H9 (cell line): ENCODE data around the gene ACADS. TPM values are rescaled to one million over a fixed set of nuclear protein-coding genes. Genes with fewer than 3 reads are reported as not detected.

Experiments
- DNase-seq: peaks from one replicate; pipeline ENCODE4 v3.0.0-alpha.2; 2017
- H2AFZ ChIP-seq: one replicate; pipeline ENCODE4 v1.6.1; 2013; ENCODE audit warnings: mild to moderate bottlenecking, low read length, control low read depth, moderate library complexity
- H2AK5ac ChIP-seq: 2 replicates; pipeline ENCODE4 v1.6.1; 2013; ENCODE audit warnings: low read length, control low read depth, mixed read lengths; ENCODE audit not compliant: insufficient read length
- H2BK120ac ChIP-seq: one replicate; pipeline ENCODE4 v1.6.1; 2013; ENCODE audit warnings: low read depth, mild to moderate bottlenecking, low read length, control low read depth, inconsistent platforms; ENCODE audit not compliant: poor library complexity, severe bottlenecking
- H2BK12ac ChIP-seq: 2 replicates; pipeline ENCODE4 v1.6.1; 2013; ENCODE audit warnings: low read length, control low read depth, mixed read lengths, low read depth; ENCODE audit not compliant: insufficient read length
- H2BK15ac ChIP-seq: 2 replicates; pipeline ENCODE4 v1.6.1; 2013; ENCODE audit warnings: low read depth, low read length, control low read depth
- H2BK20ac ChIP-seq: one replicate; pipeline ENCODE4 v1.6.1; 2013; ENCODE audit warnings: low read depth, mild to moderate bottlenecking, low read length, control low read depth, inconsistent platforms; ENCODE audit not compliant: poor library complexity, severe bottlenecking
- H2BK5ac ChIP-seq: 2 replicates; pipeline ENCODE4 v1.6.1; 2013; ENCODE audit warnings: low read length, control low read depth, mixed read lengths; ENCODE audit not compliant: insufficient read length
- H3K14ac ChIP-seq: 2 replicates; pipeline ENCODE4 v1.6.1; 2013; ENCODE audit warnings: low read length, control low read depth; ENCODE audit not compliant: insufficient read depth
- H3K18ac ChIP-seq: 2 replicates; pipeline ENCODE4 v1.6.1; 2013; ENCODE audit warnings: low read depth, mild to moderate bottlenecking, mixed read lengths, low read length, control low read depth; ENCODE audit not compliant: insufficient read length
- H3K23ac ChIP-seq: 2 replicates; pipeline ENCODE4 v1.6.1; 2013; ENCODE audit warnings: low read length, control low read depth, mixed read lengths, low read depth; ENCODE audit not compliant: insufficient read length
- H3K23me2 ChIP-seq: 2 replicates; pipeline ENCODE4 v1.6.1; 2013; ENCODE audit warnings: low read depth, mild to moderate bottlenecking, mixed read lengths, low read length, control low read depth; ENCODE audit not compliant: insufficient read length, poor library complexity, severe bottlenecking
- H3K27ac ChIP-seq: 2 replicates; pipeline ENCODE4 v1.5.1; 2013; ENCODE audit warnings: low read length, control low read depth, mixed read lengths, low read depth; ENCODE audit not compliant: insufficient read length
- H3K27me3 ChIP-seq: 2 replicates; pipeline ENCODE4 v1.6.1; 2013; ENCODE audit warnings: low read length, control low read depth, inconsistent platforms; ENCODE audit not compliant: insufficient read depth
- H3K4ac ChIP-seq: 2 replicates; pipeline ENCODE4 v1.6.1; 2013; ENCODE audit warnings: low read depth, mild to moderate bottlenecking, control low read depth, inconsistent platforms, low read length, moderate library complexity
- H3K4me1 ChIP-seq: 2 replicates; pipeline ENCODE4 v1.6.1; 2013; ENCODE audit warnings: low read length, control low read depth, inconsistent platforms; ENCODE audit not compliant: insufficient read depth
- H3K4me2 ChIP-seq: 2 replicates; pipeline ENCODE4 v1.6.1; 2013; ENCODE audit warnings: low read length, control low read depth, mixed read lengths; ENCODE audit not compliant: insufficient read length, insufficient read depth
- H3K56ac ChIP-seq: 2 replicates; pipeline ENCODE4 v1.6.1; 2013; ENCODE audit warnings: low read depth, mild to moderate bottlenecking, mixed read lengths, low read length, control low read depth; ENCODE audit not compliant: insufficient read length
- H3K79me1 ChIP-seq: 2 replicates; pipeline ENCODE4 v1.6.1; 2013; ENCODE audit warnings: low read depth, mild to moderate bottlenecking, moderate library complexity, low read length, control low read depth, inconsistent platforms; ENCODE audit not compliant: insufficient read depth, poor library complexity, severe bottlenecking
- H3K79me2 ChIP-seq: 2 replicates; pipeline ENCODE4 v1.6.1; 2013; ENCODE audit warnings: low read length, control low read depth, inconsistent platforms; ENCODE audit not compliant: insufficient read depth
- H3K9ac ChIP-seq: 2 replicates; pipeline ENCODE4 v1.6.1; 2013; ENCODE audit warnings: low read length, control low read depth, mixed read lengths; ENCODE audit not compliant: insufficient read length; ENCODE audit errors: extremely low read depth
- H3K9me3 ChIP-seq: one replicate; pipeline ENCODE4 v1.6.1; 2013; ENCODE audit warnings: low read depth, low read length, inconsistent platforms; ENCODE audit not compliant: control insufficient read depth
- H3T11ph ChIP-seq: one replicate; pipeline ENCODE4 v1.6.1; 2013; ENCODE audit warnings: mild to moderate bottlenecking, low read length, control low read depth, inconsistent platforms
- H4K20me1 ChIP-seq: one replicate; pipeline ENCODE4 v1.6.1; 2013; ENCODE audit not compliant: control insufficient read depth, insufficient read length, insufficient read depth
- H4K5ac ChIP-seq: 2 replicates; pipeline ENCODE4 v1.6.1; 2013; ENCODE audit warnings: low read depth, mild to moderate bottlenecking, mixed read lengths, low read length, control low read depth; ENCODE audit not compliant: insufficient read length
- H4K8ac ChIP-seq: replicated peaks from 2 replicates; pipeline ENCODE4 v1.6.1; 2013; ENCODE audit warnings: low read length, control low read depth, mixed read lengths, low read depth; ENCODE audit not compliant: insufficient read length
- H4K91ac ChIP-seq: 2 replicates; pipeline ENCODE4 v1.6.1; 2013; ENCODE audit warnings: low read depth, mild to moderate bottlenecking, moderate library complexity, mixed read lengths, low read length, control low read depth; ENCODE audit not compliant: insufficient read length
- H3K27ac Mint-ChIP-seq, 3 experiments: 2 replicates in 2 of 3; 3 replicates in 1 of 3; pipeline ENCODE4 v1.8.0; 2020 to 2021; ENCODE audit warnings: mixed read lengths in 3 of 3, mild to moderate bottlenecking in 1 of 3, moderate library complexity in 1 of 3
- H3K27me3 Mint-ChIP-seq: 2 replicates; pipeline ENCODE4 v1.8.0; 2021; ENCODE audit warnings: low read depth, mild to moderate bottlenecking, moderate library complexity, mixed read lengths
- H3K36me3 Mint-ChIP-seq, 3 experiments: 2 replicates in 2 of 3; 3 replicates in 1 of 3; pipeline ENCODE4 v1.8.0; 2020 to 2021; ENCODE audit warnings: low read depth in 3 of 3, mixed read lengths in 3 of 3; ENCODE audit not compliant: insufficient read depth in 1 of 3
- H3K4me1 Mint-ChIP-seq, 2 experiments: 2 replicates each; pipeline ENCODE4 v1.8.0; 2020; ENCODE audit warnings: mixed read lengths in 2 of 2
- H3K4me3 Mint-ChIP-seq, 2 experiments: 2 replicates in 1 of 2; 3 replicates in 1 of 2; pipeline ENCODE4 v1.8.0; 2020 to 2021; ENCODE audit warnings: mild to moderate bottlenecking in 2 of 2, mixed read lengths in 2 of 2, moderate library complexity in 1 of 2
- H3K9me3 Mint-ChIP-seq, 2 experiments: 2 replicates in 1 of 2; 3 replicates in 1 of 2; pipeline ENCODE4 v1.8.0; 2020; ENCODE audit warnings: mild to moderate bottlenecking in 2 of 2, mixed read lengths in 2 of 2, moderate library complexity in 1 of 2
- CTCF ChIP-seq: fragments of 200-600 bp; sonication (generic); conservative IDR thresholded peaks from 3 replicates; pipeline ENCODE4 v1.8.0; 2021; ENCODE audit warnings: antibody characterized with exemption, mild to moderate bottlenecking
- WGBS: extraction: QIAGEN DNeasy Blood & Tissue Kit; methylation state at CpG from one replicate; pipeline ENCODE4 v1.1.7; 2013; ENCODE audit warnings: missing lambda C conversion rate, low lambda C conversion rate, mixed read lengths; ENCODE audit not compliant: insufficient read length; ENCODE audit errors: extremely low coverage; 5-methylcytosine and 5-hydroxymethylcytosine counted together
- total RNA-seq: library from RNA; stranded (reverse); gene quantifications from 2 replicates; pipeline ENCODE4 v1.2.1, GENCODE V29; 2021

Gene ACADS
- total RNA-seq, 1 experiment from 2014 or later = 8.3 TPM

DNA sequence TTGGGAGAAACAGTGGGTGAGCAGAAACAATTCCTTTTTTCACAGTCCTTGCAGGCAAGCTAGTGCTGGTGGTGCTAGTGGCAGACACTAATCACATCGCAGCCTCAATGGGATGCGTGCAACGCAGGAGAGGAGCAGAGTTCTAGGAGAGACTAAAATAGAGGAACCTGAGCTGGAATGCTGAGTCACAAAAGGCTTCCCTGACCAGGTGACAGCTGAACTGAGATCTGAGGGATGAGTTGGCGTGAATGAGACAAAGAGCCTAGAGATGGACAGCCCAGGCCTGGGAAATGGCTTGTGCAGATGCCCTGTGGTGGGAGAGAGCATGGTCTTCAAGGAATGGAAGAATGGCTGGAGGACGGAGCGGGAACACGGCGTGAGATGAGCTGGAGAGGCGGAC lies 25.8 kb downstream of the ACADS start:
- Histone ChIP-seq H4K20me1 (no peaks in the 10 kb centered on the region), H2BK20ac (no peak overlapping the region), H3K4ac (no peak overlapping the region), H3K9me3 (no peaks in the 10 kb centered on the region), H2AK5ac (no peak overlapping the region), H3K4me2 (no peak overlapping the region), H3K27ac (no peak overlapping the region), H2BK15ac (no peak overlapping the region), H3K79me2 (no peaks in the 10 kb centered on the region), H3K9ac (no peak overlapping the region), H4K8ac (no peak overlapping the region), H3K79me1 (no peaks in the 10 kb centered on the region), H3K23ac (no peak overlapping the region), H3T11ph (no peak overlapping the region), H4K5ac (no peak overlapping the region), H3K14ac (no peak overlapping the region), H2BK120ac (no peak overlapping the region), H2BK12ac (no peak overlapping the region), H3K27me3 (no peaks in the 10 kb centered on the region), H4K91ac (no peak overlapping the region), H3K4me1 (no peaks in the 10 kb centered on the region), H2AFZ (no peak overlapping the region), H3K18ac (no peak overlapping the region), H2BK5ac (no peak overlapping the region), H3K23me2 (no peaks in the 10 kb centered on the region), H3K56ac (no peak overlapping the region)
- Mint-ChIP-seq H3K36me3 (no peaks in the 10 kb centered on the region; a peak in 1 of 7 replicates), H3K4me1 (no peaks in the 10 kb centered on the region), H3K27me3 (no peaks in the 10 kb centered on the region; the same call in none of the 2 replicates), H3K9me3 (peaks cover 6 to 12% of the 10 kb centered on the region in 2 experiments; a peak in 4 of 5 replicates), H3K4me3 (no peak overlapping the region), H3K27ac (no peak overlapping the region)
- DNase-seq = no peak
- TF ChIP-seq CTCF = no peak
- no CpG with 5 or more reads among the region's 9 CpGs for WGBS
